Measurements from ENCODE around the gene ETDC. TPM values are rescaled to one million over a fixed set of nuclear protein-coding genes. Genes with fewer than 3 reads are reported as not detected.

Gene ETDC
- not detected in 2 replicates for total RNA-seq

DNA sequence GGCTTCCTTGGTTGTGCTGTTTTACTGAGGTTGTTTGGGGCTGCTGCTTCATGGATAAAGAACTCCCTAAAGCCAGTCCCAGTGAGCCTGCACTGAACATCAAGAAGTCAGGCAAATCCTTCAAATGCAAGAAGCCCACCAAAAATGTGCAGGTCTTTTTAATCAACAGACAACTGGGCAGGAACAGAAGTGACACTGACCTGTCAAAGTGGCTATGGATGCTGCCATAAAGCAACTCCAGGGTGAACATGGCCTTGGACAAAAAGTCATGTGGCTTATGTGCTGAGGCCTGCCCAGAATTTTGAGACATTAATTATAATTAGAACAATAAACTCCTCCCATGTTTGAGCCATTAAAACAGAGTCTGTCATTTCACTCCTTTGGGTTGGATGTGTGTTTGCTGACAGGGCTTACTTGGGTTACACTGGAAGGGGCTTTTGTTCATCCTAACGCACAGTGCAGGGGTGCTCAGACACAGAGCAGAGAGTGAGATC lies at the start of gene ETDC:
Gene ETDC (plus strand): TSS at position 51 of the 494 bp plus-strand sequence. CDS start 0 bp downstream, at position 51.

Other genes starting within 250 kb of the ETDC start
- gene SMIM10L2B, start 210.8 kb upstream of the ETDC start, total RNA-seq = 0.99 and 1.5 TPM in 2 replicates
- not detected in 2 replicates for gene ETDB, start 189.0 kb upstream of the ETDC start, total RNA-seq
- gene CT55, start 138.1 kb upstream of the ETDC start, total RNA-seq = not detected in 2 replicates
- not detected in 2 replicates for gene ETDA, start 57.4 kb upstream of the ETDC start, total RNA-seq
- gene ZNF75D, start 34.6 kb downstream of the ETDC start, total RNA-seq = 7.7 and 8.5 TPM in 2 replicates
- gene ZNF449, start 35.3 kb downstream of the ETDC start, total RNA-seq = 9.4 and 11.4 TPM in 2 replicates
- gene SMIM10L2A, start 112.5 kb downstream of the ETDC start, total RNA-seq = 0.12 and 0.26 TPM in 2 replicates
- 2.5 and 3.1 TPM in 2 replicates for gene INTS6L, start 211.2 kb downstream of the ETDC start, total RNA-seq